HepG2 (cell line): ENCODE measurements around the gene EIF6. TPM values are rescaled to one million over a fixed set of nuclear protein-coding genes. Genes with fewer than 3 reads are reported as not detected.

Source experiments
- CTCF ChIP-seq: sonication (generic); formaldehyde crosslinking; IDR thresholded peaks from 2 replicates; pipeline ENCODE4 v1.5.0; 2020; ENCODE audit warnings: mild to moderate bottlenecking, missing genetic modification reagents, moderate library complexity
- DNMT1 ChIP-seq: sonication (generic); formaldehyde crosslinking; IDR thresholded peaks from 2 replicates; pipeline ENCODE4 v1.5.1; 2020; ENCODE audit warnings: mild to moderate bottlenecking, missing genetic modification reagents
- FOXO1 ChIP-seq: sonication (generic); formaldehyde crosslinking; IDR thresholded peaks from 2 replicates; pipeline ENCODE4 v1.4.0; 2020; ENCODE audit warnings: missing genetic modification reagents
- MAFG ChIP-seq: sonication (generic); formaldehyde crosslinking; IDR thresholded peaks from 2 replicates; pipeline ENCODE4 v1.5.1; 2020; ENCODE audit warnings: mild to moderate bottlenecking, missing genetic modification reagents
- MNT ChIP-seq: fragments of 450-650 bp; IDR thresholded peaks from 2 replicates; pipeline ENCODE4 v1.6.1; 2016
- NCOA5 ChIP-seq: sonication (generic); formaldehyde crosslinking; IDR thresholded peaks from 2 replicates; pipeline ENCODE4 v1.4.0; 2020; ENCODE audit warnings: missing genetic modification reagents
- NFKBIZ ChIP-seq: IDR thresholded peaks from 2 replicates; pipeline ENCODE4 v1.6.1; 2018; ENCODE audit warnings: missing genetic modification reagents, missing compliant biosample characterization
- PHF20 ChIP-seq: sonication (generic); formaldehyde crosslinking; IDR thresholded peaks from 2 replicates; pipeline ENCODE4 v1.5.0; 2020; ENCODE audit warnings: mild to moderate bottlenecking, missing genetic modification reagents
- RARA ChIP-seq: IDR thresholded peaks from 2 replicates; pipeline ENCODE4 v1.6.1; 2016; ENCODE audit warnings: missing genetic modification reagents, missing compliant biosample characterization
- SIN3A ChIP-seq: IDR thresholded peaks from 2 replicates; pipeline ENCODE4 v1.6.1; 2011; ENCODE audit warnings: low read depth, mild to moderate bottlenecking, control low read depth, low read length, borderline replicate concordance
- SIN3B ChIP-seq: fragments of 150-350 bp; IDR thresholded peaks from 2 replicates; pipeline ENCODE4 v1.6.1; 2014; ENCODE audit warnings: low read length
- SMAD3 ChIP-seq: sonication (generic); formaldehyde crosslinking; IDR thresholded peaks from 2 replicates; pipeline ENCODE4 v1.4.0; 2020; ENCODE audit warnings: missing genetic modification reagents
- STAT5B ChIP-seq: sonication (generic); formaldehyde crosslinking; IDR thresholded peaks from 2 replicates; pipeline ENCODE4 v1.4.0; 2020; ENCODE audit warnings: missing genetic modification reagents
- STAT6 ChIP-seq: sonication (generic); formaldehyde crosslinking; IDR thresholded peaks from 2 replicates; pipeline ENCODE4 v1.4.0; 2020; ENCODE audit warnings: missing genetic modification reagents, mild to moderate bottlenecking, borderline replicate concordance
- TFDP2 ChIP-seq: sonication (generic); formaldehyde crosslinking; IDR thresholded peaks from 2 replicates; pipeline ENCODE4 v1.4.0; 2020; ENCODE audit warnings: missing genetic modification reagents
- ZFP36 ChIP-seq: fragments of 150-350 bp; IDR thresholded peaks from 2 replicates; pipeline ENCODE4 v1.6.1; 2018; ENCODE audit warnings: borderline replicate concordance, low read length, low read depth; ENCODE audit not compliant: partially characterized antibody
- ZFY ChIP-seq: sonication (generic); formaldehyde crosslinking; IDR thresholded peaks from 2 replicates; pipeline ENCODE4 v1.4.0; 2020; ENCODE audit warnings: missing genetic modification reagents
- ZFYVE20 ChIP-seq: sonication (generic); formaldehyde crosslinking; IDR thresholded peaks from 2 replicates; pipeline ENCODE4 v1.8.0; 2023; ENCODE audit warnings: low read depth, mild to moderate bottlenecking, moderate library complexity, missing genetic modification reagents, borderline replicate concordance
- ZNF160 ChIP-seq: sonication (generic); formaldehyde crosslinking; IDR thresholded peaks from 2 replicates; pipeline ENCODE4 v1.8.0; 2022; ENCODE audit warnings: mild to moderate bottlenecking, inconsistent platforms, missing genetic modification reagents
- ZNF20 ChIP-seq: sonication (generic); formaldehyde crosslinking; IDR thresholded peaks from 2 replicates; pipeline ENCODE4 v1.4.0; 2020; ENCODE audit warnings: mild to moderate bottlenecking, moderate library complexity, missing genetic modification reagents
- ZNF207 ChIP-seq: fragments of 450-650 bp; IDR thresholded peaks from 2 replicates; pipeline ENCODE4 v1.6.1; 2016; ENCODE audit warnings: antibody characterized with exemption, borderline replicate concordance
- ZNF652 ChIP-seq: IDR thresholded peaks from 2 replicates; pipeline ENCODE4 v1.6.1; 2016; ENCODE audit warnings: low read depth, borderline replicate concordance
- ZNF761 ChIP-seq: sonication (generic); formaldehyde crosslinking; conservative IDR thresholded peaks from 2 replicates; pipeline ENCODE4 v1.4.0; 2020; ENCODE audit warnings: mild to moderate bottlenecking, missing genetic modification reagents
- ZSCAN9 ChIP-seq: IDR thresholded peaks from 2 replicates; pipeline ENCODE4 v1.6.1; 2016; ENCODE audit warnings: borderline replicate concordance
- ZZZ3 ChIP-seq: sonication (generic); formaldehyde crosslinking; IDR thresholded peaks from 2 replicates; pipeline ENCODE4 v1.4.0; 2020; ENCODE audit warnings: missing genetic modification reagents, mild to moderate bottlenecking, borderline replicate concordance
- polyA plus RNA-seq, 8 experiments: library from polyadenylated mRNA; depleted of rRNA in 3 of 8; stranded (reverse) in 7 of 8; unstranded in 1 of 8; fragments of >200 nt; fragmentation: Illumina TruSeq in 4 of 8; extraction: Trizol in 4 of 8; gene quantifications; 2 replicates each; pipeline versions ENCODE4 v1.2.1 to v1.2.3, GENCODE V29; 2011 to 2016; ENCODE audit warnings: low read depth in 4 of 8, missing spikeins in 1 of 8, mixed read lengths in 1 of 8; ENCODE audit not compliant: insufficient read depth in 1 of 8
- total RNA-seq, 5 experiments: library from RNA; depleted of rRNA; stranded (reverse); fragments of >200 nt; fragmentation: Illumina TruSeq; extraction: Trizol; gene quantifications; 2 replicates each; pipeline ENCODE4 v1.2.3, GENCODE V29; 2016; ENCODE audit warnings: low read depth in 1 of 5

Gene EIF6
- total and polyA plus RNA-seq, 2 of the 13 experiments (the other 11 are each of a cell fraction or from before 2014, with no cell fraction given), result 462 to 466 TPM

GRCh38 chr20:35269055-35269781, 15.4 kb downstream of the EIF6 start (continued):
- peak; percentile 100 for TF ChIP-seq CTCF (CRISPR knock-in tag)
- TF ChIP-seq RARA (CRISPR knock-in tag), result no peak
- no peak for TF ChIP-seq STAT6 (CRISPR knock-in tag)
- no peak; the same call in 1 of the 2 replicates for TF ChIP-seq PHF20 (CRISPR knock-in tag)
- peak; percentile 30; the same call in 1 of the 2 replicates for TF ChIP-seq TFDP2 (CRISPR knock-in tag)
- TF ChIP-seq ZFYVE20 (CRISPR knock-in tag), result no peak
- peak; percentile 39; the same call in 1 of the 2 replicates for TF ChIP-seq FOXO1
- TF ChIP-seq ZZZ3 (CRISPR knock-in tag), result no peak; the same call in 1 of the 2 replicates
- TF ChIP-seq MAFG (CRISPR knock-in tag), result no peak
- no peak for TF ChIP-seq MNT
- TF ChIP-seq ZFY (CRISPR knock-in tag), result peak; percentile 74
- no peak for TF ChIP-seq SMAD3 (CRISPR knock-in tag)
- TF ChIP-seq ZFP36, result no peak
- peak; percentile 71; the same call in 1 of the 2 replicates for TF ChIP-seq ZSCAN9 (CRISPR knock-in tag)
- TF ChIP-seq ZNF20 (CRISPR knock-in tag), result no peak
- TF ChIP-seq SIN3A, result no peak
- TF ChIP-seq NCOA5 (CRISPR knock-in tag), result no peak
- TF ChIP-seq ZNF652 (CRISPR knock-in tag), result no peak
- TF ChIP-seq SIN3B, result no peak
- TF ChIP-seq DNMT1, result no peak
- no peak for TF ChIP-seq ZNF160
- TF ChIP-seq NFKBIZ (CRISPR knock-in tag), result no peak
- no peak for TF ChIP-seq ZNF761 (CRISPR knock-in tag)
- no peak for TF ChIP-seq ZNF207
- no peak for TF ChIP-seq STAT5B (CRISPR knock-in tag)
